ENCODE results near the gene NOL6. TPM values are rescaled to one million over a fixed set of nuclear protein-coding genes. Genes with fewer than 3 reads are reported as not detected.
A peak's percentile ranks its signal among the peaks of the same experiment; 100 is the strongest.
"Not testable (repeated sequence)": the region's sequence is repeated elsewhere in the genome, so short reads cannot be mapped to it uniquely, and the experiment has no call there.

NOL6 gene, protein sequence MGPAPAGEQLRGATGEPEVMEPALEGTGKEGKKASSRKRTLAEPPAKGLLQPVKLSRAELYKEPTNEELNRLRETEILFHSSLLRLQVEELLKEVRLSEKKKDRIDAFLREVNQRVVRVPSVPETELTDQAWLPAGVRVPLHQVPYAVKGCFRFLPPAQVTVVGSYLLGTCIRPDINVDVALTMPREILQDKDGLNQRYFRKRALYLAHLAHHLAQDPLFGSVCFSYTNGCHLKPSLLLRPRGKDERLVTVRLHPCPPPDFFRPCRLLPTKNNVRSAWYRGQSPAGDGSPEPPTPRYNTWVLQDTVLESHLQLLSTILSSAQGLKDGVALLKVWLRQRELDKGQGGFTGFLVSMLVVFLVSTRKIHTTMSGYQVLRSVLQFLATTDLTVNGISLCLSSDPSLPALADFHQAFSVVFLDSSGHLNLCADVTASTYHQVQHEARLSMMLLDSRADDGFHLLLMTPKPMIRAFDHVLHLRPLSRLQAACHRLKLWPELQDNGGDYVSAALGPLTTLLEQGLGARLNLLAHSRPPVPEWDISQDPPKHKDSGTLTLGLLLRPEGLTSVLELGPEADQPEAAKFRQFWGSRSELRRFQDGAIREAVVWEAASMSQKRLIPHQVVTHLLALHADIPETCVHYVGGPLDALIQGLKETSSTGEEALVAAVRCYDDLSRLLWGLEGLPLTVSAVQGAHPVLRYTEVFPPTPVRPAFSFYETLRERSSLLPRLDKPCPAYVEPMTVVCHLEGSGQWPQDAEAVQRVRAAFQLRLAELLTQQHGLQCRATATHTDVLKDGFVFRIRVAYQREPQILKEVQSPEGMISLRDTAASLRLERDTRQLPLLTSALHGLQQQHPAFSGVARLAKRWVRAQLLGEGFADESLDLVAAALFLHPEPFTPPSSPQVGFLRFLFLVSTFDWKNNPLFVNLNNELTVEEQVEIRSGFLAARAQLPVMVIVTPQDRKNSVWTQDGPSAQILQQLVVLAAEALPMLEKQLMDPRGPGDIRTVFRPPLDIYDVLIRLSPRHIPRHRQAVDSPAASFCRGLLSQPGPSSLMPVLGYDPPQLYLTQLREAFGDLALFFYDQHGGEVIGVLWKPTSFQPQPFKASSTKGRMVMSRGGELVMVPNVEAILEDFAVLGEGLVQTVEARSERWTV
- 27.0 and 28.1 TPM in 2 replicates for total RNA-seq (2014; rRNA removed; shearing (Covaris generic))

DNA sequence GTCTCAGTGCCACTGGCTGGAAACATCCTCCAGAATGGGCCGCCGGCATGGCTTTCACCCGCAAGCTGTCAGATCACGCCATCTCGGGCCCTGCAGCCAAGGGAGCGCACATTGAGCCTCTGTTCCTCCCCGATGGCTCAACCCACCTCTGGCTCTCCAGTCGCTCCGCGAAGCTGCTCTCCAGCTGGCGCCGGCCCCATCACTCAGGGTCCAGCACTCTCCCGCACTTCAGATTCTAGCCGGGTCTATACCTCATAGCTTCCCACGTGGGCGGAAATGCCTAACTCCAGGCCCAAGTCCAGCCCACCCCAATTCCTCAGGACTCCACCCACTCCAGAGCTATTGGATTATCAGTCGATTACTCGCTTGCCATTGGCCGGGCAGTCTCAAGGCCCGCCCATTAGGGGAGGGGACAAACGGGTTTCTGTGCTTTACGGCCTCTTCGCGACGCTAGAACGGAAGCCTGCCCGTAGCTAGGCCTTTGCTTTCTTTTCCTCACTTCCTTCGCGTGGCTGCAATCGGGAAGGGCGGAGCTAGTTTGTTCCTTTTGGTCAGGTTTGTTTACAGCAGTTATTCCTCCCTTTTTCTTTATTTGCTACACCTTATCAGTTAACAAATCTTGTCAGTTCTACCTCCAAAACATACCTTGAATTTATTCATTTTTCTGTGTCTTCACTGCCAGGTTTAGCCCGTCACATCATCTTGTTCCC is at the start of gene NOL6:
NOL6 (minus strand) TSS at position 282 of the 710 bp plus-strand sequence; CDS start at position 200, 82 bp downstream.
- DNase-seq (ENCODE audit: low spot score): peak; percentile 98

DNA sequence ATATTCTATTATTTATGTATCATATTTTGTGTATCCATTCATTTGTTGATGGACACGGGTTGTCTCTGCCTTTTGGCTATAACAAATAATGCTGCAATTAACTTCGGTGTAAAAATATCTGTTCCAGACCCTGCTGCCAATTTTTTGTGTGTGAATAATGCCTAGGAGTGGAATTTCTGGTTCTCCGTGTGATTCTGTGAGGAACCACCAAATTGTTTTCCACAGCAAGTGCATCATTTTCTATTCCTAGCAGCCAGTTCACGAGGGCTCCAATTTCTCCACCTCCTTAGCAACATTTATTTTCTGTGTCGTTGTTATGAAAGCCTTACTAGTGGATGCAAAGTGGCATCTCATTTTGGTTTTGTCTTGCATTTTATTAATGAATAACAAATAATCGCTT is 48.1 kb upstream of the NOL6 start:
- not testable (repeated sequence) for DNase-seq (ENCODE audit: low spot score)

DNA sequence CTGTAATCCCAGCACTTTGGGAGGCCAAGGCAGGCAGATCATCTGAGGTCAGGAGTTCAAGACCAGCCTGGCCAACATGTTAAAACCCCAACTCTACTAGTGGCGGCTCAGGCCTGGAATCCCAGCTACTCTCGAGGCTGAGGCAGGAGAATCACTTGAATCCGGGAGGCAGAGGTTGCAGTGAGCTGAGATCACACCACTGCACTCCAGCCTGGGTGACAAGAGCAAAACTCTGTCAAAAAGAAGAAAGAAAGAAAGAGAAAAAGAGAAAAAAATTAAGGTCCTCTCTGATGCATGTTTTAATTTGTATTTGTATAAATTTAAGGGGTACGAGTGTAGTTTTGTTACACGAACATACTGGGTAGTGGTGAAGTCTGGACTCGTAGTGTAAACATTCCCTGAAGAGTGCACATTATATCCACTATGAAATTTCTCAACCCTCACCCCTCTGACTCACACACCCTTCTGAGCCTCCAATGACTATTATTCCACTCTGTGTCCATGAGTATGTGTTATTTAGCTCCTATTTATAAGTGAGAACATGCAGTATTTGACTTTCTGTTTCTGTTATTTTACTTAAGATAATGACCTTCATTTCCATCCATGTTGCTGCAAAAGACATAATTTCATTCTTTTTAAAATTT is 44.3 kb upstream of the NOL6 start:
- peak; percentile 24 for DNase-seq (ENCODE audit: low spot score)

DNA sequence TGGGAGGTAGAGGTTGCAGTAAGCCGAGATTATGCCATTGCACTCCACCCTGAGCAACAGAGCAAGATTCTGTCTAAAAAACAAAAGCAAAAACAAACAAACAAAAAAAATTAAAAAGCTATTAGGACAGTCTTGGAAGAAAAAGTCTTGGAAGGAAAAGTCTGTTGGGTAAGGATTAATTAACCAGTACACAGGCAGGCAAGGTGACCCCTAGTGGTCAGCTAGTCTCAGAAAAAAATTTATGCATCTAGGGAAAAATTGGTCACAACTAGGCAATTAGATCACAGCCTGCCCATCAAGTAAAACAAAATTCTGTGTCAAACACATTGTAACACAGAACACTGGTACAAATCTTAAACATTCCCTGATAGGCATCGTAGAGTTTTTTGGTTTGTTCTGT is 43.6 kb upstream of the NOL6 start:
- DNase-seq (ENCODE audit: low spot score): peak; percentile 61

DNA sequence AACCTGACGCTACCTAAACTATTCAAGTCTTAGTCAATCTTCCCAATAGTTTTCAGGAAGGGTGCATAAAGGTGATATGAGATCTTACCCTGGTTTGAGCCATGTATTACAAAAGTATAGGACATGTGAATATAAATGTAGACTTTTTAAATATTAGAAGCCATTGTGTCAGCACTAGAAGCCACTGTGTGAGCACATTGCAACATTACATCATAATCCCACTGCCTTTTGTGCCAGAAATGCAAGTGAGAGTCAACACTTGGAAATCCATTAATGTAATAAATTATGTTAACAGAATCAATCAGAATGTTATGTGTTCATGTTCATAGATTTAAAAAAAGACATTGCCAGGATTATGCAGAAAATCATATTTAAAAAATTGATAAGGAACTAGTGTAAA is 42.7 kb upstream of the NOL6 start:
- not testable (repeated sequence) for DNase-seq (ENCODE audit: low spot score)

DNA sequence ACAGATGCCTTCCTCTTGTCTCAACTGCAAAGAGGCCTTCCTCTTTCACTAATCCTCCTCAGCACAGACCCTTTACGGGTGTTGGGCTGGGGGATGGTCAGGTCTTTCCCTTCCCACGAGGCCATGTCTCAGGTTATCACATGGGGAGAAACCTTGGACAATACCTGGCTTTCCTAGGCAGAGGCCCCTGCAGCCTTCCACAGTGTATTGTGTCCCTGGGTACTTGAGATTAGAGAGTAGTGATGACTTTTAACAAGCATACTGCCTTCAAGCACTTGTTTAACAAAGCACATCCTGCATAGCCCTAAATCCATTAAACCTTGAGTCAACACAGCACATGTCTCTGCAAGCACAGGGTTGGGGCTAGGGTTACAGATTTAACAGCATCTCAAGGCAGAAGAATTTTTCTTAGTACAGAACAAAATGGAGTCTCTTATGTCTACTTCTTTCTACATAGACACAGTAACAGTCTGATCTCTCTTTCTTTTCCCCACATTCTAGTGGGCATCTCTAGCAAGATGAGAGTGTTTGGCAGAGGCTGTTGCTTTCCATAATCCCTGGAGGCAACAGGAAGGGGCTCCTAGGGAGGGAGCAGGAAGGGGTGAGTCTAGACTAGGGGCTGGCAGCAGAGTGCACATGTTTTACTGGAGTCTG is 41.7 kb upstream of the NOL6 start:
- not testable (repeated sequence) for DNase-seq (ENCODE audit: low spot score)

DNA sequence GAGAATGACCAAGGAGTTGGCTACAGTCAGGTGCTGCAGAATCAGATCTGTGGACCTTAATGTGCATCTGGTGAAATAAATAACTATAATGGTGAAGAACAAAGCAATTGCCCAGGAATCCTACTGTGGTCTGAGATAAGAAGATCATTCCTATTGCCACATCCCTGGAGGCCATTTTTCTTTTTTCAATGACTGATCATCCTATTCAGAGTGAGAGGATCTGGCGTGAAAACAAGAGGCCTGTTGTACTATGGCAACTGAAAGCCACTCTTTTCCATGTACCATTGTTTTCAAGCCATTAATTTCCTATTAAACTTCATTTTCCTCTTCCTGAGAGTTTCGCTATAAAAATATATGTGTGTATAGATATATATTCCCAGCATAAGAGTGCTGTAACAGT is 38.8 kb upstream of the NOL6 start:
- peak; percentile 12 for DNase-seq (ENCODE audit: low spot score)

DNA sequence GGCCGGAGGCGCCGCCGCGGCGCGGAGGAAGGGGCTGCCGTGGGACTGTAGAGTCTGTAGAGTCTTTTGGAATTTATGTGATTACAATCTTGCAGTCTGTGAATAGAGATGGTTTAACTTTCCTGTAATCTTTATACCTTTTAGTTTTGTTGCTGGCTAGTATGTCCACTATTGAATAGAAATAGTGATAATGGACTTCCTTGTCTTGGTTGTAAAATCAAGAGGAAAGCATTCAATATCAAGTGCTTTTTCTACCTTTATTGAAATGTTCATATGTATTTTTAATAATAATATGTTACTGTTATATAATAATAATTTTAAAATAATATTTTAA is 37.4 kb upstream of the NOL6 start:
- not testable (repeated sequence) for DNase-seq (ENCODE audit: low spot score)

DNA sequence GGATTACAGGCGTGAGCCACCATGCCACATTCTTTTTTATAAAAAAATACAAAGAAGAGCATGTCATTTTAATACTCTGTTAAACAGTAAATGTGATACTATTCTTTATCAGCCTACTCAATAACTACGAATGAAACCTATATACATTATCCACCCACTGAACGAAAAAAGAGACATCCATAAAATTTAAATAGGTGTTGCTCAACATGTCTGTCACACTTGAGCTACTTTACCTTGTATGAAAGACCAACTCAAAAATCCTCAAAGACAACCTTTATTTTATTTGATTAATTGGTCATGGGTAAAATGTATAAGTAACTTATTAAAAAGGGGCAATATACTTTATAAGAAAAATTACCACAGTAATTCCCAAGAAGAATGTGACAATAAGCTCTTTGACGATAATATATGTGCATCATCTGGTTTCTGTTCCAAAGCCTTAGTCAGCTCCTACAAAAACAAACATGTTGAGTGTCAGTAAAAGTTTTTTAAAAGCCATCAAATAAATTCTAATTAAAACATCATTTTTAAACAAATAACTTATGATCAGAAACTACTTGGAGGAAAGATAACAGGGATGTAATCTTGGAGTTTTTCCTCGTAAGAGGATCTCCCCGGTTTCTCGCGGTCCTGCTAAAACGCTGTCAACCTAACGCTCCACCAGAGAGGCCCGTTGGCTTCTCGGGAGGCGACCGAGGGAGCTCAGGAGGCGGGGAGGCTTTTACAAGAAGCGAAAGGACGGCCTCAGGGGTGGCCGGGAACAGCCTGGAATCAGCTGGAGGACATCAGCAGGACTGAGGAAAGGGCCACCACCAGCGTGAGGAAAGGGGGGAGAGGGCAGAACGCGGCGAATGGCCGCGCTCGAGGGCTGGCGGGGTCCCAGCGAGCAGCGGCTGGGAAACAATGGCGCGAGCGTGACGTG is 36.8 kb upstream of the NOL6 start:
- DNase-seq (ENCODE audit: low spot score): peak; percentile 48

DNA sequence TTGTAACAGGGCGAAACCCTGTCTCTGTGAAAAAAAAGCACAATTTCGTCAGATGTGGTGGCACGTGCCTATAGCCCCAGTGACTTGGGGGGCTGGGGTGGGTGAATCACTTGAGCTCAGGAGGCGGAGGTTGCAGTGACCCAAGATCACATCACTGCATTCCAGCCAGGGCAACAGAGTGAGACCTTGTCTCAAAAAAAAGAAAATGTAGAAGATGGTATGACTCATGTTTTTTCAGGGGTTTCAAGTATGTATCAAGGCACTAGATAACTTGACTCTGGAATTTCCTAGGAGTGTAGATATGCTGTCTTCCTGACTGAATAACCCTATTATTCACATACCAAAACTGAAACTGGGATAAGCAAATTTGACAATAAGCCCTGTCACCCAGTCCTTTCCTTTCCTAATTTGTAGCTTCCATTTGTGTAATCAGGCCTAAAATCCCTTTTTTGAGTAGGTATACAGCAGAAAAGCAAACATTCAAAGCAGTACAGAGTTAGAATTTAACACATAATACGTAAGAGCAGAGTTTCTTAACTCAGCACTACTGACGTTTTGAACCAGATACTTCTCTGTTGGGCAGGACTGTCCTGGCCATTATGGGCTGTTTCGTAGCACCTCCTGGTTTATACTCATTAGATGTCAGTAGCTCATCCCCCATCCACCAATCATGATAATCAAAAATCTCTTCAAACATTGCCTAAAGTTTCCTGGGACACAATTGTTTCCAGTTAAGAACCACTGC is 33.1 kb upstream of the NOL6 start:
- peak; percentile 95 for DNase-seq (ENCODE audit: low spot score)

DNA sequence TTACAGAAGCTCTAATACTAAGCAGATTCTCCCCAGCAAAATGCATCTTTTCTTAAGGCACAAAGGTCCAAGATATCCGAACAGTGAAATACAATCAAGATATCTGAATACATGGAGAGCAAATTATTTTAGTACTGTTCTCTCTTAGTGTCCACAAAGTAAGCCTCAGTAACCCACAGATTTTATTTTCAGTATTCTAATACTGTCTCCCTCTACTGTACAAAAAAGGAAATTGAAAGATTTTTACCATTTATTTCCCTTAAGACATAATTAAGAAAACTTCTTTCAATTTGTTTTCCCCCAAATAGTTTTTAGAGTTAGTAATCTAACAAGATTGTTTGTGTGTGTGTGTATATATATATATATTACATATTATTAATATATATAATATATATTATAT is 24.7 kb upstream of the NOL6 start:
- DNase-seq (ENCODE audit: low spot score): peak; percentile 14

DNA sequence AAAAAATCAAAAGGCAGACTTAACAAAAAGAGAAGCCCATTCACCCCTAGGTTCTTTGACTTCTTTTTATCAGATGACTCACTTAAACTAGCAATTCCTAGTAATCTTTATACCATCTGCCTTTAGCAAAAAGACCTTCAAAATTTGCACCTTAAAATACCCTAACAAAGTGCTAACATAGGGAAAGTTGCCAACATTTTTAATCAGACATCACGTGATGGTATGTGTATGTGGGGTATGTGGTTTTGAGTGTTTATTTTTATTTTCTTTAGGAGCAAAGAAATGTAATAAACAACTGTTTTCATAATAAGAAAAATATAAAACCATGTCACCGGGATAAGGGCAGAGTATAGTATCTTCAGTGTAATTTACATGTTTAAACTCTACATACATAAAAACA is 20.1 kb upstream of the NOL6 start:
- not testable (repeated sequence) for DNase-seq (ENCODE audit: low spot score)

DNA sequence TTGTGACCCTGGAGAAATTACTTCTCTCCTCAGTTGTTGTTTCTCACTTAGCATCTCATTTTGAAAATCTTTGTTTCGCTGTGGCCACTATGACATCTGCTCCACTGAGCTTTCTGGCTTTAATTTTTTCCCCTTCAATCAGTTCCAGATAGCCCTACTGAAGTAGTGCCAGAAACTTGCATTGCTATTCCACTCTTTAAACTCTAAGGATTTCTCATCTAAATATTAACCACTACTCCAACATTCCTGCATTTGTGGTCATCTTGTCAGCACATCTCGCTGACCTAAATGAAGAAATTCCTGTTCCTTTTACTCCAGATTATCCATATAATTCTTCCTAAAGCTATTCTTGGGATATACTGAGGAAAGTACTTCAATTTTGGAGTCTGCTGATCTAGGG is 15.3 kb upstream of the NOL6 start:
- DNase-seq (ENCODE audit: low spot score): no peak

DNA sequence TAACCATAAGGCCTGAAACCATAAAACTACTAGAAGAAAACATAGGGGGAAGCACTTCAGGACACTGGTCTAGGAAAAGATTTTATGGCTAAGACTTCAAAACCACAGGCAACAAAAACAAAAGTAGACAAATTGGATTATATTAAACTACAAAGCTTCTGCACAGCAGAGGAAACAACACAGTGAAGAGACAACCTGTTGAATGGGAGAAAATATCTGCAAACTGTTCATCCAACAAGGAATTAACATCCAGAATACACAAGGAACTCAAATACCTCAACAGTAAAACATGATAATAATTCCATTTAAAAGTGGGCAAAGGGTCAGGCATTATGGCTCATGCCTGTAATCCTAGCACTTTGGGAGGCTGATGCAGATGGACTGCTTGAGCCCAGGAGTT is 11.6 kb upstream of the NOL6 start:
- not testable (repeated sequence) for DNase-seq (ENCODE audit: low spot score)

DNA sequence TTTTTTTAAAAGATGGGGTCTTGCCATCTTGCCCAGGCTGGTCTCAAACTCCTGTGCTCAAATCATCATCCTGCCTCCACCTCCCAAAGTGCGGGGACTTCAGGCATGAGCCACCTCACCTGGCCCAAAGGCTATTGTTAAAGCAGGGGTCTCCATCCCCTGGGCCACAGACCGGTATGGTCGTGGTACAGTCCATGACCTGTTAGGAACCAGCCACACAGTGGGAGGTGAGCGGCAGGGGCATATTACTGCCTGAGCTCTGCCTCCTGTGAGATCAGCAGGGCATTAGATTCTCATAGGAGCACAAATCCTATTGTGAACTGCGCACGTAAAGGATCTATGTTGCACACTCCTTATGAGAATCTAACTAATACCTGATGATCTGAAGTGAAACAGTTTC is 7.3 kb upstream of the NOL6 start:
- no peak for DNase-seq (ENCODE audit: low spot score)

DNA sequence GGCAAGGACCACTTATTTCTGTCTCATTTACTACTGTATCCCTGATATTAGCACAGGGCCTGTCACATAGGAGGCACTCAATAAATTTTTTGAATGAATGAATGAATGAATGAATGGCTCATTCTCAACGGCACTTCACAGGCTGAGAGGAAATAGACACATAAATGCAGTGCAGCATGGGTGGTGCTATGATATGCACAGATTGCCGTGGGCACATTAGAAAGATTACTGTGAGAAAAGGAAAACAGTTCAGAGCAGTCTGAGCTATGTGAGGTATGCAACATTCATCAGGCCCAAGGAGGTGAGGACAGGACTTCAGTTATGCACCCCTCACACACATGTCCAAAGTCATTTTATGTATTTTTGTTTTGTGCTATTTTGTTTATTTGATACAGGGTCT is 6.4 kb upstream of the NOL6 start:
- no peak for DNase-seq (ENCODE audit: low spot score)

DNA sequence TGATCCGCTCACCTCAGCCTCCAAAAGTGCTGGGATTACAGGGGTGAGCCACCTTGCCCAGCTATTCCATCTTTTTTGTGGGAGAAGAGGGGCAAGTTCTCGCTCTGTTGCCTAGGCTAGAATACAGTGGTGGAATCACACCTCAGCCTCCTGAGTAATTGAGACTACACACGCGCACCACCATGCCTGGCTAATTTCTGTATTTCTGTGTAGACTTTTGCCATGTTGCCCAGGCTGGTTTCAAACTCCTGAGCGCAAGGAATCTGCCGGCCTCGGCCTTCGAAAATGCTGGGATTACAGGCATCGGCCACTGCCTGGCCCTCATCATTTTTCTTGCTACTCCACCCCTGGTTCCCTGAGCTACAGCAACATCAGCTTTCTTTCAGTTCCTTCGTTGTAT is 2.8 kb upstream of the NOL6 start:
- no peak for DNase-seq (ENCODE audit: low spot score)

DNA sequence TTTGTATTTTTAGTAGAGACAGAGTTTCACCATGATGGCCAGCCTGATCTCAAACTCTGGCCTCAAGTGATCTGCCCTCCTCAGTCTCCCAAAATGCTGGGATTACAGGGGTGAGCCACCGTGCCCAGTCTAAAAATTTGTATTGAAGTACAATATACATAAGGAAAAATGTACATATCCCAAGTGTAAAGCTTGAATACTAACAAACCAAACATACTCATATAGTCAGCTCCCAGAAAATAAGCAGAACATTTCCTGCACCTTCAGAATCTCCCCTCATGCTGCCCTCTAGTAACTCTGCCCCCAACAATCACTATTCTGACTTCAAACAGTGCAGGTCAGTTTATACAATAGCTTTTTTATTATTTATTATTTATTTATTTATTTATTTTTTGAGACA is 1.6 kb upstream of the NOL6 start:
- no peak for DNase-seq (ENCODE audit: low spot score)
